Activated naive CD8-positive, alpha-beta T cell treated with anti-CD3 and anti-CD28 coated beads, Interleukin-2, amount 10 ng/mL, durations not matched to agents 7 days and 5 days (primary cell): Measurements from ENCODE around the gene FLT3. TPM values are rescaled to one million over a fixed set of nuclear protein-coding genes. Genes with fewer than 3 reads are reported as not detected.
"Not testable (repeated sequence)": the region's sequence is repeated elsewhere in the genome, so short reads cannot be mapped to it uniquely, and the experiment has no call there.

Experiments used
- ATAC-seq: fragments of 150-1000 bp; cut with Tn5 transposase; one replicate; pipeline ENCODE4 v1.10.0; 2021; ENCODE audit warnings: low read depth, moderate library complexity
- POLR2A ChIA-PET: fragments of 350-600 bp; sonication (Branson Sonifier 250); formaldehyde crosslinking; loops from one replicate; lab custom pipeline; 2021; ENCODE audit warnings: antibody characterized with exemption; lab: Charles Lee
- DNase-seq: peaks from one replicate; pipeline ENCODE4 v3.0.0; 2021
- H3K27ac Mint-ChIP-seq: one replicate; pipeline ENCODE4 v1.8.0; 2022; ENCODE audit warnings: mild to moderate bottlenecking, mixed read lengths
- H3K27me3 Mint-ChIP-seq: one replicate; pipeline ENCODE4 v1.8.0; 2022; ENCODE audit warnings: mild to moderate bottlenecking, moderate library complexity, mixed read lengths
- H3K36me3 Mint-ChIP-seq: one replicate; pipeline ENCODE4 v1.8.0; 2021; ENCODE audit warnings: mild to moderate bottlenecking, mixed read lengths
- H3K4me1 Mint-ChIP-seq: one replicate; pipeline ENCODE4 v1.8.0; 2021; ENCODE audit warnings: mixed read lengths
- H3K4me3 Mint-ChIP-seq: one replicate; pipeline ENCODE4 v1.8.0; 2022; ENCODE audit warnings: mild to moderate bottlenecking, moderate library complexity, mixed read lengths
- H3K9me3 Mint-ChIP-seq: one replicate; pipeline ENCODE4 v1.8.0; 2021; ENCODE audit warnings: mixed read lengths
- total RNA-seq, 2 experiments: library from RNA; stranded (reverse); gene quantifications; one replicate each; pipeline ENCODE4 v1.2.3, GENCODE V29; 2021

Gene FLT3
- total RNA-seq, 2 experiments from 2014 or later, result not detected

GRCh38 chr13:28089065-28089464 is 11.3 kb downstream of the FLT3 start:
- H3K27me3 Mint-ChIP-seq, result peaks cover 16% of the 10 kb centered on the region
- no peak overlapping the region for H3K4me3 Mint-ChIP-seq
- ATAC-seq (no peak), DNase-seq (no peak)
- no peak overlapping the region for H3K27ac Mint-ChIP-seq
- H3K4me1 Mint-ChIP-seq, result no peaks in the 10 kb centered on the region
- no peaks in the 10 kb centered on the region for H3K36me3 Mint-ChIP-seq
- POLR2A ChIA-PET, result no interaction called here
- peaks cover 2% of the 10 kb centered on the region for H3K9me3 Mint-ChIP-seq

GRCh38 chr13:28077820-28078219 is 22.6 kb downstream of the FLT3 start:
- H3K27ac Mint-ChIP-seq, H3K36me3 Mint-ChIP-seq, H3K4me3 Mint-ChIP-seq, ATAC-seq, DNase-seq, H3K4me1 Mint-ChIP-seq, H3K27me3 Mint-ChIP-seq, H3K9me3 Mint-ChIP-seq, POLR2A ChIA-PET: not testable (repeated sequence)

- Mint-ChIP-seq H3K4me3 (no peak overlapping the region), H3K9me3 (no peaks in the 10 kb centered on the region), H3K27me3 (peaks cover 2% of the 10 kb centered on the region), H3K4me1 (no peaks in the 10 kb centered on the region), H3K27ac (no peak overlapping the region), H3K36me3 (no peaks in the 10 kb centered on the region)
- no peak for ATAC-seq
- no peak for DNase-seq
- POLR2A ChIA-PET, result no interaction called here
These were observed 23.1 kb downstream of the FLT3 start for GRCh38 chr13:28077231-28077630.

- Mint-ChIP-seq H3K4me3 (no peak overlapping the region), H3K27ac (no peak overlapping the region), H3K27me3 (no peaks in the 10 kb centered on the region), H3K9me3 (no peaks in the 10 kb centered on the region), H3K36me3 (no peaks in the 10 kb centered on the region), H3K4me1 (peaks cover 2% of the 10 kb centered on the region)
- no peak for ATAC-seq
- POLR2A ChIA-PET, result no interaction called here
- DNase-seq, result no peak
These were observed 29.0 kb downstream of the FLT3 start for GRCh38 chr13:28071424-28071823.

GRCh38 chr13:28067491-28067890 is 32.9 kb downstream of the FLT3 start:
- POLR2A ChIA-PET, result interaction anchor here (1.1 kb wide), 1 partner anchor 70 kb away, joined by 3 read pairs; no protein-coding TSS in a partner anchor

DNA sequence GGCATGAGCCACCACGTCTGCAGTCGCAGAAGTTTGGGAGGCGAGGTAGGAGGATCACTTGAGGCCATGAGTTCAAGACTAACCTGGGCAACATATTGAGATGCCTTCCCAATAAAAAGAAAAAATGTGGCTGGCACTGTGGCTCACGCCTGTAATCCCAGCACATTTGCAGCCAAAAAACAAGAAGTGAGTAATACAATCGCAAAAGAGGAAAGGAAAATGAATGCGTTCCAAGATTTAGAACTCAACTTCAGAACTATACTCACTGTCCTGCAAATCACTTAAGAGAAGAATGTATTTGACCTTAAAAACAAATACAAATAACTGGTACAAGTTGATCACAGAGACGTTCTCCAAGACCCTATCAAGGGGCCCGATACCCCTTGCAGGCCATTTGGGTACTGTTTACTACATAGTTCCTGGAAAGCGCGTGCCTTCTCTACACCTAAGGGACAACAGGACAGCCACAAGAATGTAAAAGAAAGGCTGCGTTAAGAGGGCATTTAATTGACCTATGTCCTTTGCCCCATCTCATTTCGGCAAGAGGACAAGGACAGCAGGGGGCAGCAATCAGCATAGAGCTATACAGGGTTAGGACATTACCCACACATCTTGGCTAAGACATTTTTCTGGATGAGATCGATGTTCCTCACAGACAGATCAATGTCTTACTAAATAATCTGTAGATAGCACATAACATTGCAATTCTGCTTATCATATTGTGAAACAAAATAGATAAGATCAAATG is 41.3 kb downstream of the FLT3 start:
- Mint-ChIP-seq H3K27me3 (peaks cover 24% of the 10 kb centered on the region), H3K9me3 (no peaks in the 10 kb centered on the region), H3K36me3 (no peaks in the 10 kb centered on the region), H3K27ac (no peak overlapping the region), H3K4me3 (no peak overlapping the region), H3K4me1 (no peaks in the 10 kb centered on the region)
- POLR2A ChIA-PET, result no interaction called here
- DNase-seq (peak; percentile 29), ATAC-seq (no peak)

More at GRCh38 chr13:28067491-28067890, 32.9 kb downstream of the FLT3 start:
- DNase-seq (no peak), ATAC-seq (no peak)
- no peaks in the 10 kb centered on the region for H3K36me3 Mint-ChIP-seq
- peaks cover 2% of the 10 kb centered on the region for H3K4me1 Mint-ChIP-seq
- no peaks in the 10 kb centered on the region for H3K9me3 Mint-ChIP-seq
- H3K27ac Mint-ChIP-seq, result no peak overlapping the region
- no peak overlapping the region for H3K4me3 Mint-ChIP-seq
- peaks cover 10% of the 10 kb centered on the region for H3K27me3 Mint-ChIP-seq

- no peak overlapping the region for H3K4me3 Mint-ChIP-seq
- no peaks in the 10 kb centered on the region for H3K9me3 Mint-ChIP-seq
- peaks cover 23% of the 10 kb centered on the region for H3K27me3 Mint-ChIP-seq
- ATAC-seq (no peak), DNase-seq (no peak)
- H3K27ac Mint-ChIP-seq, result no peak overlapping the region
- no peaks in the 10 kb centered on the region for H3K36me3 Mint-ChIP-seq
- H3K4me1 Mint-ChIP-seq, result no peaks in the 10 kb centered on the region
- POLR2A ChIA-PET, result no interaction called here
These were observed 43.2 kb downstream of the FLT3 start for GRCh38 chr13:28056970-28057712.

GRCh38 chr13:28056426-28056825 is 44.0 kb downstream of the FLT3 start:
- no peaks in the 10 kb centered on the region for H3K9me3 Mint-ChIP-seq
- H3K27ac Mint-ChIP-seq, result no peak overlapping the region
- no peaks in the 10 kb centered on the region for H3K4me1 Mint-ChIP-seq
- DNase-seq (no peak), ATAC-seq (no peak)
- no peak overlapping the region for H3K4me3 Mint-ChIP-seq
- H3K36me3 Mint-ChIP-seq, result no peaks in the 10 kb centered on the region
- peaks cover 23% of the 10 kb centered on the region for H3K27me3 Mint-ChIP-seq
- POLR2A ChIA-PET, result no interaction called here

- H3K9me3 Mint-ChIP-seq, result no peaks in the 10 kb centered on the region
- no peak for ATAC-seq
- no peaks in the 10 kb centered on the region for H3K4me1 Mint-ChIP-seq
- DNase-seq, result no peak
- POLR2A ChIA-PET, result no interaction called here
- H3K27ac Mint-ChIP-seq, result no peak overlapping the region
- no peaks in the 10 kb centered on the region for H3K36me3 Mint-ChIP-seq
- H3K27me3 Mint-ChIP-seq, result peaks cover 24% of the 10 kb centered on the region
- H3K4me3 Mint-ChIP-seq, result no peak overlapping the region
These were observed 45.0 kb downstream of the FLT3 start for GRCh38 chr13:28055357-28055756.

- DNase-seq (no peak), ATAC-seq (no peak)
- Mint-ChIP-seq H3K4me1 (peaks cover 3% of the 10 kb centered on the region), H3K9me3 (no peaks in the 10 kb centered on the region), H3K36me3 (no peaks in the 10 kb centered on the region), H3K4me3 (no peak overlapping the region), H3K27ac (no peak overlapping the region), H3K27me3 (peaks cover 22% of the 10 kb centered on the region)
- POLR2A ChIA-PET, result no interaction called here
These were observed 47.4 kb downstream of the FLT3 start for GRCh38 chr13:28052945-28053344.

DNA sequence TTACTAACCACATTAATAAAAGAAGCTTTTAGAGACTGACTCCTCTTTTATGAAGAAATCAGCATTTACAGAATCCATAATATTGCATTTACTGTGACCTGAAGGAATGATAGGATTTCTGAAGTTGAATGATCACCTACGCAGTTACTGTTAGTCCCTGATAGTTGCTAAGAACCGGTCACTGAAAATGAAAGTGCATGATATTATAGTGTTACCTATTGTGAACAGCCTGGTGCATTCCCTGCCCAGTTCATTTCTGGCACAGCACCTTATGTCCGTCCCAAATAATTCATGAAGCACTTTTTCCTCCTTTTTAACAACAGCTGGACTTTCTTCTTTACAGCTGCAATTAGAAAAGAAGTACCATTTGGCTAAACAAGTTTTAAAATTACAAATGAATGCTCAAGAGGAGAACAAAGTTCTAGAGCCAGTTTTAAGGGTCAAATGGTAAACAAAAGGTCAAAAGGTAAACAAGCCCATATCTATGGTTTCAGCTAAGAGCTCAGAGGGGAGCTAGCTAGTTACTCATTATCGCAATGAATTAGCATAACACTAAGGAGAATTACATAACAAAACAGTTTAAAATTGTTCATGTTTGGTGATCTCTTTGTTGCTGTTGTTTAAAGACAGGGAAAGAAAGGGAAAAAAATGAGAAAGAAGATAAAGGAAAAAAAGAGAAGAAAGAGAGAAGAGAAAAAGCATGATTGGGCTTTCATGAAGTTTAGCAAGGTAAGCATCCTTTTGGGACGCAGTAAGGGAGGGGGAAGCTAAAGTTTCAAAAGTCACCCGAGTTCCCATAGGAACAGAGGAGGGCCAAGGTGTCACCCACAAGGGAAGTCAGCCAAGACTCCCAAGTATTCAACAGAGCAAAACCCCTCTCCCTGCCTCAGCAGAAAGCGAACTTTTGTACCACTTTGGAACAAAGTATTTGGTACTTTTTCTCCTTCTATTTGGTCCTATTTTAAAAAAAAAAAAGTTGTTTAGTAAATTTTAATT is 50.2 kb downstream of the FLT3 start:
- no peak overlapping the region for H3K27ac Mint-ChIP-seq
- no peaks in the 10 kb centered on the region for H3K36me3 Mint-ChIP-seq
- no peak for DNase-seq
- H3K27me3 Mint-ChIP-seq, result peaks cover 16% of the 10 kb centered on the region
- no peak for ATAC-seq
- POLR2A ChIA-PET, result no interaction called here
- H3K9me3 Mint-ChIP-seq, result no peaks in the 10 kb centered on the region
- no peak overlapping the region for H3K4me3 Mint-ChIP-seq
- peaks cover 8% of the 10 kb centered on the region for H3K4me1 Mint-ChIP-seq

GRCh38 chr13:28049215-28049614 is 51.2 kb downstream of the FLT3 start:
- Mint-ChIP-seq H3K36me3 (no peaks in the 10 kb centered on the region), H3K4me3 (no peak overlapping the region), H3K27ac (no peak overlapping the region), H3K27me3 (peaks cover 10% of the 10 kb centered on the region), H3K4me1 (peaks cover 8% of the 10 kb centered on the region), H3K9me3 (no peaks in the 10 kb centered on the region)
- no peak for DNase-seq
- no peak for ATAC-seq
- POLR2A ChIA-PET, result no interaction called here

- Mint-ChIP-seq H3K27me3 (peaks cover 8% of the 10 kb centered on the region), H3K36me3 (no peaks in the 10 kb centered on the region), H3K9me3 (no peaks in the 10 kb centered on the region), H3K4me3 (no peak overlapping the region), H3K4me1 (peaks cover 8% of the 10 kb centered on the region), H3K27ac (no peak overlapping the region)
- no peak for DNase-seq
- ATAC-seq, result no peak
- POLR2A ChIA-PET, result no interaction called here
These were observed 51.6 kb downstream of the FLT3 start for GRCh38 chr13:28048768-28049167.
